Measurements from ENCODE around the gene DYNLT2B.

GRCh38 chr3:196275126-196275525 is 42.9 kb downstream of the DYNLT2B start:
- TF ChIP-seq POLR2A (IDR thresholded peaks at IDR 0.05; ENCODE audit: low read depth, low read length) (no peak), POLR2AphosphoS5 (IDR thresholded peaks at IDR 0.05; ENCODE audit: low read depth, low read length) (no peak), TAF1 (IDR thresholded peaks at IDR 0.05; ENCODE audit: borderline replicate concordance, low read depth, low read length) (no peak)

Data from GM12892 (cell line).